HG03095 (cell line): ENCODE data around the gene LIN52.

ENCODE experiments used
- ATAC-seq: cut with Tn5 transposase; IDR thresholded peaks from one replicate; pipeline ENCODE4 v1.9.1; 2021; ENCODE audit warnings: moderate library complexity; ENCODE audit not compliant: unreplicated experiment

The LIN52 gene

GRCh38 chr14:74223016-74223415 lies 138.3 kb downstream of the LIN52 start:
- no peak for ATAC-seq

GRCh38 chr14:74231784-74232183 lies 147.0 kb downstream of the LIN52 start:
- no peak for ATAC-seq

GRCh38 chr14:74235017-74235416 lies 150.3 kb downstream of the LIN52 start:
- ATAC-seq, result no peak

- no peak for ATAC-seq
These were observed 152.7 kb downstream of the LIN52 start for GRCh38 chr14:74237441-74237840.

GRCh38 chr14:74238974-74239847 lies 154.5 kb downstream of the LIN52 start, which contains the start of gene VSX2:
TSS of gene VSX2 (plus strand) at chr14:74239449. CDS start at chr14:74239562, 113 bp downstream.
- no peak for ATAC-seq

- no peak for ATAC-seq
These were observed 155.4 kb downstream of the LIN52 start for GRCh38 chr14:74239848-74240793.

GRCh38 chr14:74240794-74241651 lies 156.3 kb downstream of the LIN52 start:
- ATAC-seq, result no peak

- ATAC-seq, result no peak
These were observed 156.9 kb downstream of the LIN52 start for GRCh38 chr14:74241652-74242017.

GRCh38 chr14:74242021-74242779 lies 157.4 kb downstream of the LIN52 start:
- no peak for ATAC-seq

- ATAC-seq, result no peak
These were observed 158.0 kb downstream of the LIN52 start for GRCh38 chr14:74242780-74243042.

GRCh38 chr14:74243051-74243450 lies 158.3 kb downstream of the LIN52 start:
- no peak for ATAC-seq

GRCh38 chr14:74244115-74244514 lies 159.4 kb downstream of the LIN52 start:
- ATAC-seq, result no peak

GRCh38 chr14:74245292-74245691 lies 160.5 kb downstream of the LIN52 start:
- ATAC-seq, result no peak

GRCh38 chr14:74246542-74246941 lies 161.8 kb downstream of the LIN52 start:
- ATAC-seq, result no peak

- no peak for ATAC-seq
These were observed 163.3 kb downstream of the LIN52 start for GRCh38 chr14:74248017-74248416.

GRCh38 chr14:74249433-74250375 lies 164.9 kb downstream of the LIN52 start:
- no peak for ATAC-seq
